Stimulated activated CD4-positive, alpha-beta T cell treated with anti-CD3 and anti-CD28 coated beads, Interleukin-15, amount 100 ng/mL, for 48 hours (primary cell): Measurements from ENCODE around the gene CD82.
"Not testable (repeated sequence)": the region's sequence is repeated elsewhere in the genome, so short reads cannot be mapped to it uniquely, and the experiment has no call there.

ENCODE experiments used
- DNase-seq, 2 donors: peaks; one replicate each; pipeline ENCODE4 v3.0.0-alpha.2; 2020; ENCODE audit warnings: low read depth in 2 of 2

The CD82 gene

GRCh38 chr11:44535191-44535980 lies 30.1 kb upstream of the CD82 start:
- no peak for DNase-seq

DNA sequence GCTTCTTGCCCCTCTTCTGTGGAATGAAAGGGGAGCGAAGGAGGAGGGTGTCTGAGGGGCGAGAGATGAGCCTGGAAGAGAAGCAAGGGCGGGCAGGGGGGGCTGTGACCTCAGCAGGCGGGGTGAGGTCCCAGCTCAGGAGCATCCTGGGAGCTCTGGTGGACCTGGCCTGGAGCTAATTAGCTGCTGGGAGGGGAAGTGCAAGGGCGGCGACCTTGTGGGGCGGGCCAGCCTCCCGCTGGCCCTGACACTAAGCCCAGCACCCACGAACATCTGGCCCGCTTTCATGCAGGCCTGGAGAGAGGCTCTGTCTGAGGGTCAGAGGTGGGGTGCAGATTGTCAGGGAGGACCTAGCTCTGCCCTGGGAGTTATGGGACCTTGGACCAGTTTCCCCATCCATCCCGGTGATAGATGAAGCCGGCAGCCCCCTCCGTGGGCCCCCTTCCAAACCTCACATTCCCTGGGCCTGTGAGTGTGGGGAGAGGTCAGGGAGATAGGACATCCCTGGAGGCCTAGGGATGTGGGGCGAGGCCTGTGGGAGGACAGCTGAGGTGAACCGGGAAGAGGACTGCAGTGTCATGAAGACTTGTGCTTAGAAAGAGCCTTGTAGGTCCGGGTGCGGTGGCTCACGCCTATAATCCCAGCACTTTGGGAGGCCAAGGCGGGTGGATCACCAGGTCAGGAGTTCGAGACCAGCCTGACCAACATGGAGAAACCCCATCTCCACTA lies 28.5 kb upstream of the CD82 start:
- no peak for DNase-seq

DNA sequence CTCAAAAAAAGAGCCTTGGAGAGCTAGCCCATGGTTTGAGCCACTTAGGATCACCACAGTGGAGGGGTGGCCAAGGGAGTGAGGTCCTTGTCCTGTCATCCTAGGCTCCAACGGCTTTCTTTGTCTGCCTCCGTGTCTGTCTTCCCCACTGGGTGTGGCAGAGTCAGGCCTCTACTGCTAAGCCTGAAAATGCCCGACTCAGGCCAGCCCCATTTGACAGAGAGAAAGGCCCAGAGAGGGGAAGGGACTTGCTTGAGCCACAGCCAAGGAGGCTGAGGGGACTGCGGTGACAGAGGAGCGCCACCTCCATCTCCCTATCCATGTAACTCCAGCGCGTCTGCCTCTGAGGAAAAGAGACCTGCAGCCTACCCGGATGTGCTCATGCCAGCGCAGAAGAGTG lies 27.8 kb upstream of the CD82 start:
- no peak for DNase-seq

DNA sequence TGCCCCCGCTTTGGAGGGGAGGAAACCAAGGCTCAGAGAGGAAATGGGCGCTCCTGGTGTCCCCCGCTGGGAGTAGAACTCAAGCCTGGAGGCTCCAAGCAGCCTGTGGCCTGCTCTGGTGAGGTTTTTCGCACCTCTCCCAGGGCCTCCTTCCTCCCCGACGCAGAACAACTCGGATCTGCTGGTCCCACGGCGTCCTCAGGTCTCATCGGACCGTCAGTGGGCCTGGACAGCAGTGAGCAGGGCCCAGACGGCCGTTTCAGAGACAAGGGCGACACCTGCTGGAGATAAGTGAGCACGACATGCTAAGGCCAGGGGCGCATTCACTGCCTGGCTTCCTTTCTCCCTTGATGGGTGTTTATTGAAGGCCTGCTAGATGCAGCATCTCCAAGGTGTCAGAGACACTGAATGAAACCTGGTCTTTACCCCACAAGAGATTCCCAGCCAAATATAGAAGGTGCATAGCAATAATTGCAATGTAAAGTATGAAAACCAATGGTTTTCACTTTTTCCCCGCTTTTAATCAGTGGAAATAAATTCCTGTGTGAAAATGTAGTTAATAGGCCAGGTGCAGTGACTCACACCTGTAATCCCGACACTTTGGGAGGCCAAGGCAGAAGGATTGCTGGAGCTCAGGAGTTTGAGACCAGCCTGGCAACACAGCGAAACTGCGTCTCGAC lies 26.9 kb upstream of the CD82 start:
- DNase-seq, result peak; percentile 60 to 65

- no peak for DNase-seq
These were observed 25.5 kb upstream of the CD82 start for GRCh38 chr11:44539971-44540370.

GRCh38 chr11:44540667-44541066 lies 24.8 kb upstream of the CD82 start:
- DNase-seq, result no peak

GRCh38 chr11:44542372-44542771 lies 23.1 kb upstream of the CD82 start:
- no peak for DNase-seq

DNA sequence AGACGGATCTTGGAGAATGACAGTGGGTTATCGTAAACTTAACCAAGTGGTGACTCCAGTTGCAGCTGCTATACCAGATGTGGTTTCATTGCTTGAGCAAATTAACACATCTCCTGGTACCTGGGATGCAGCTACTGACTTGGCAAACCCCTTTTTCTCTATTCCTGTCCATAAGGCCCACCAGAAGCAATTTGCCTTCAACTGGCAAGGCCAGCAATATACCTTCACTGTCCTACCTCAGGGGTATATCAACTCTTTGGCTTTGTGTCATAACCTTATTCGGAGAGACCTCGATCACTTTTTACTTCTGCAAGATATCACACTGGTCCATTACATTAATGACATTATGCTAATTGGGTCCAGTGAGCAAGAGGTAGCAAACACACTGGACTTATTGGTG lies 18.5 kb upstream of the CD82 start:
- DNase-seq, result not testable (repeated sequence)

GRCh38 chr11:44547534-44547933 lies 17.9 kb upstream of the CD82 start:
- DNase-seq, result not testable (repeated sequence)

DNA sequence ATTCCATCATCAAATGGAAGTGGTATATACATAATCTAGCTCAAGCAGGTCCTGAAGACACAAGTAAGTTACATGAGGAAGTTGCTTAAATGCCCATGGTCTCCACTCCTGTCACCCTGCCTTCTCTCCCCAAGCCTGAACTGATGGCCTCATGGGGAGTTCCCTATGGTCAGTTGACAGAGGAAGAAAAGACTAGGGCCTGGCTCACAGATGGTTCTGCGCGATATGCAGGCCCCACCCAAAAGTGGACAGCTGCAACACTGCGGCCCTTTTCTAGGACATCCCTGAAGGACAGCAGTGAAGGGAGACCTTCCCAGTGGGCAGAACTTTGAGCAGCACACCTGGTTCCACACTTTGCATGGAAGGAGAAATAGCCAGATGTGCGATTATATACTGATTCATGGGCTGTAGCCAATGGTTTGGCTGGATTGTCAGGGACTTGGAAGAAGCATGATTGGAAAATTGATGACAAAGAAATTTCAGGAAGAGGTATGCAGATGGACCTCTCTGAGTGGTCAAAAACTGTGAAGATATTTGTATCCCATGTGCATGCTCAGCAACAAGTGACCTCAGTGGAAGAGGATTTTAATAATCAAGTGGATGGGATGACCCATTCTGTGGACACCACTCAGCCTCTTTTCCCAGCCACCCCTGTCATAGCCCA lies 17.3 kb upstream of the CD82 start:
- no peak for DNase-seq

GRCh38 chr11:44548961-44549749 lies 16.3 kb upstream of the CD82 start:
- DNase-seq, result not testable (repeated sequence)

- DNase-seq, result no peak
These were observed 15.3 kb upstream of the CD82 start for GRCh38 chr11:44550123-44550522.

DNA sequence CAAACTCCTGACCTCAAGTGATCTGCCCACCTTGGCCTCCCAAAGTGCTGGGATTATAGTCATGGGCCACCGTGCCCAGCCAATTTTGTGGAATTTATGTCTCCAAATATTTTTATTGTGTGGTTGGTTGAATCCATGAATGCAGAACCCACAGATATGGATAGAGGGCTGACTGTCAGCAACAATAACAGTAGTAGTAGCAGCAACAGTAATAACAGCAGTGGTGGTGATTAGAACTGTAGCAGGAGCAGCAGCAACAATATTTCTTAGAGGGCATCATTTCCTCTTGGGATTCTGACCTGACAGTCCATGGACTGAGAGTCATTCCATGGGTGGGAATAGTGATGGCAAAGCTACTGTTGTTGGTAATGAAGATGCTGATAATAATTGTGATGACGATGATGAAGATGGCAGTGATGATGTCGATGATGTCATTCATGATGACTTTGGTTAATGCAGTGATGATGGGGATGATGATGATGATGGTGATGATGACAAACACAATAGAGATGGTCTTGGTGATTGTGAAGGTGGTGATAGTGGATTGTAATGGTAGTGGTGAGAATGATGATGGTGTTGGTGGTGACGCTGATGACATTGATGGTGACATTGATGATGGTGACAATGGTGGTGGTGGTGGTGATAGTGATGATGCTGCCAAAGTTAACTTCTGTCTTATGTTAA lies 13.9 kb upstream of the CD82 start:
- no peak for DNase-seq

DNA sequence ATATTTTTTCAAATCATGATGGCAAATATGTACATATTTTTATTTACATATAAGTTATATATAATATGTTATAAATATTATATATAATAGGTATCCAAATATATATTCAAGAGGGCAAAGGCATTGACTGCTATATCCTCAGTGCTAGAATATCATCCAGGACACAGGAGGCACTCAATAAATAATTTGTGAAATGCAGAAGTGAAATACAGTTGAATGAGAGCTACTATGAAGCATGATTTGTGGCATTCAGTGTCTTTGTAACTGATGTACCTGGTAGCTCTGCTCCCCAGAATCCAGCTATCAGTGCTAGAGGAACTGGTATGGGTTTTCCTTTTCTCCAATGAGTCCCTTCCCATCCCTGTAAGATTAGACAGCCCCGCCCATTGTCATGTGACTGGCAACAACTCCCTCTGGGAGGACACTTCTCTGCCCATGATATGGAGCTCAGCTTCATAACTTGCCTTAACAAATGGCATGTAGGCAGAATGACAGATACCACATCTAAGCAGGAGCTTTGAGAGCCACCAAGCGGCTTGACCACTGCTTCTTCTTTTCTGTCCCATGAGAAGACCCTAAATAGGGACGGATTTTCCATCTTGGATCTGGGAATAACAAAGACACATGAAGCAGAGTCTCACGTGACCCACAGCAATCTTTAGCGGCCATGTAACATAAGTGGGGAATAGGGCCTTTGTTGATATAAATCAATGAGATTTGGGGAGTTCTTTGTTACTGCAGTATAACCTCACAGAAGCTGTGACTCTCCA lies 10.2 kb upstream of the CD82 start:
- no peak for DNase-seq

DNA sequence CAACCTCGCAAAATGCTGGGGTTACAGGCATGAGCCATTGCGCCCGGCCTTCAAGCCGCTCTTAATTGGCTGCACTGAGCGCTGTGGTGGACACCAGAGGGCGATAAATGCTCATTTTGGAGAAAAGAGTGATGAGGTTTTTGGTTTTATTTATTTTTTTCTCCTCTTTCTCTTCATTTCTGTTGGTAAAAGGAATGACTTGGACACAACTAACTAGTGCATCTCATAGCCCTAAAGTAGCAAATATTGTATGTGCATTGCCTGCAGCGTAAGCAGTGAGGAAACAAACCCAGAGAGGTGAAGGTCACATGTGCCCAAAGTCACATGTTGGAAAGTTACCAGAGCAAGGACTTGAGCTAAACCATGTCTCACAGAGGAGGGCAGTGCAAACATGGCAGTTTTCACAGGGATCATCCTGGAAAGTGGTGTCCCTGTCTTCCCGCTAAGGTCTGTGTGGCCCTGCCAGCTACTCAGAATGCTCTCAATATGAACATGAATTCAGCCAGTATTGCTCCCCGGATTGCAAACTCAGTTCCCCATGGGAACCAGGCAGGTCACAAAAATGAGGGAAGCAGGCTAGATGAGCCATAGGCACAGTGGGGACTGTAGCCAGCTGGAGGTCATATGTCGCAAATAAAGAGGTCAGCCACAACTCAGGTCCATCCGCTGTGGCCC lies 8.6 kb upstream of the CD82 start:
- peak in 1 of 2 donors; percentile 59 for DNase-seq

DNA sequence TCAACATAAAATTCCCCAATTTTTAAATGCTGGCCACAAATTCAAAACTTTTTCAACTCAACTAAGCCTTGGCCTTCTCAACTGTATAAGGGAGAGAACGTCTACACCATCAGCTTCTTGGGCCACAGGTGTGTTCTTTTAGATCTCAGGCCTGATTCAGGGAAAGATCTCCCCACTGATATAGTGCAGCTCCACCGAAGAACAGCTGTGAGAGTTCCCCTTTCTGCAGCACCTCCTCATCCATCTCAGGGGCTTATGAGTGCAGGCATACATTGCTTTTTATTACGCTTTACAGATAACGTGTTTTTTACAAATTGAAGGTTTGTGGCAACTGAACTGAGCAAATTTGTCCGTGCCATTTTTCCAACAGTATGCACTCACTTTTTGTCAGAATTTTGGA lies 8.0 kb upstream of the CD82 start:
- no peak for DNase-seq

- no peak for DNase-seq
These were observed 6.1 kb upstream of the CD82 start for GRCh38 chr11:44559207-44559939.

DNA sequence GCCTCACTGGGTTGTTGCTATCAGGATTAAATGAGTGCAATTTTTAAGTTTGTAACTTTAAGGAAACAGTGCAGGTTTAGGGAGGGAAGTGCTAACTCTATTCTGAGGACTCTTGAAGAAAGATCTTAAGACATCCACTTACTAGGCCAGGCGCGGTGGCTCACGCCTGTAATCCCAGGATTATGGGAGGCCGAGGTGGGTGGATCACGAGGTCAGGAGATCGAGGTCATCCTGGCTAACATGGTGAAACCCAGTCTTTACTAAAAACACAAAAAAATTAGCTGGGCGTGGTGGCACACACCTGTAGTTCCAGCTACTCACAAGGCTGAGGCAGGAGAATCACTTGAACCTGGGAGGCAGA lies 5.5 kb upstream of the CD82 start:
- not testable (repeated sequence) for DNase-seq

GRCh38 chr11:44561275-44561805 lies 4.1 kb upstream of the CD82 start:
- DNase-seq, result no peak
